Loucy (cell line): ENCODE results near the gene CHST12.

Source experiments
- H2AFZ ChIP-seq: fragments of 200-600 bp; sonication (generic); 2 replicates; pipeline ENCODE4 v1.6.0; 2016; ENCODE audit warnings: antibody characterized with exemption, mild to moderate bottlenecking, low read length, moderate library complexity
- H3F3A ChIP-seq: fragments of 200-600 bp; 2 replicates; pipeline ENCODE4 v1.6.0; 2016; ENCODE audit warnings: antibody characterized with exemption, low read depth, mild to moderate bottlenecking
- H3K27me3 ChIP-seq: fragments of 200-600 bp; sonication (generic); 2 replicates; pipeline ENCODE4 v1.6.1; 2014; ENCODE audit warnings: low read length, mild to moderate bottlenecking; ENCODE audit not compliant: insufficient read depth, poor library complexity, severe bottlenecking
- H3K36me3 ChIP-seq: fragments of 200-600 bp; sonication (generic); 2 replicates; pipeline ENCODE4 v1.6.1; 2016; ENCODE audit warnings: low read length; ENCODE audit not compliant: insufficient read depth
- H3K4me1 ChIP-seq: fragments of 200-600 bp; sonication (generic); 2 replicates; pipeline ENCODE4 v1.5.1; 2014; ENCODE audit warnings: low read length, mild to moderate bottlenecking; ENCODE audit not compliant: insufficient read depth, poor library complexity, severe bottlenecking
- H3K4me2 ChIP-seq: fragments of 200-600 bp; sonication (generic); 2 replicates; pipeline ENCODE4 v1.6.0; 2014; ENCODE audit warnings: antibody characterized with exemption, low read length, low read depth, mild to moderate bottlenecking; ENCODE audit not compliant: poor library complexity, severe bottlenecking
- H3K4me3 ChIP-seq: fragments of 200-600 bp; sonication (generic); 2 replicates; pipeline ENCODE4 v1.5.1; 2014; ENCODE audit warnings: low read length, mild to moderate bottlenecking, mixed read lengths; ENCODE audit not compliant: poor library complexity, severe bottlenecking
- H3K79me2 ChIP-seq: fragments of 200-600 bp; sonication (generic); 2 replicates; pipeline ENCODE4 v1.6.1; 2014; ENCODE audit warnings: low read length; ENCODE audit not compliant: insufficient read depth
- H3K9ac ChIP-seq: fragments of 200-600 bp; sonication (generic); 2 replicates; pipeline ENCODE4 v1.6.0; 2014; ENCODE audit warnings: mild to moderate bottlenecking, low read depth, low read length, moderate library complexity; ENCODE audit not compliant: poor library complexity, severe bottlenecking
- H3K9me2 ChIP-seq: fragments of 200-600 bp; sonication (generic); replicated peaks from 2 replicates; pipeline ENCODE4 v1.6.1; 2016; ENCODE audit warnings: low read depth, low read length, mixed read lengths
- H3K9me3 ChIP-seq: fragments of 200-600 bp; sonication (generic); 2 replicates; pipeline ENCODE4 v1.6.1; 2014; ENCODE audit warnings: mild to moderate bottlenecking, antibody characterized with exemption, low read length, low read depth; ENCODE audit not compliant: insufficient read depth
- H4K20me1 ChIP-seq: fragments of 200-600 bp; sonication (generic); 2 replicates; pipeline ENCODE4 v1.6.0; 2014; ENCODE audit warnings: antibody characterized with exemption, low read length, mild to moderate bottlenecking; ENCODE audit not compliant: insufficient read depth, poor library complexity, severe bottlenecking
- EZH2phosphoT487 ChIP-seq: fragments of 200-600 bp; IDR thresholded peaks from 2 replicates; pipeline ENCODE4 v1.6.1; 2018; ENCODE audit warnings: antibody characterized with exemption, mild to moderate bottlenecking, moderate library complexity, borderline replicate concordance
- TF ChIP-seq, protein P1 (sequence below): fragments of 200-600 bp; sonication (generic); conservative IDR thresholded peaks from 2 replicates; pipeline ENCODE4 v1.5.1; 2014; ENCODE audit warnings: mild to moderate bottlenecking, antibody characterized with exemption, low read length

CHST12 gene

DNA sequence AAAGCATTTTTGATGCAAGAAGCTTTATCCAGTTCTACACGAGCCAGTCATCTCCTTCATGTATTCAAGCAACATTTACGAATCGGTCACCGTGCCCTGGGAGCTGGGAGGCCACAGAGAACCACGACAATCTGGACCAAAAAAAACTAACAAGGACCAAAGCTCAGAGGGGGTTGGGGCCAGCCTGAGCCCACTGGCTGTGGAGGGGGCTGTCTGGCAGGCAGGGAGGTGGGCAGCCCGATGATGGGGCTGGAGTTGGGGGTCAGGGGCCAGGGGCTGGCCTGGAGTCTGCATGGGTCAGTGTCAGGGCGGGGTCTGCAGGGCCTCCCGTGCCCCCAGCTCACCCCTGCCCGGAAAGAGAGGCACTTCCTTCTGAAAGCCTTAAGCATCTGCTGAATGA is 85.3 kb downstream of the CHST12 start:
- Histone ChIP-seq H3K4me1 (no peaks in the 10 kb centered on the region), H2AFZ (no peak overlapping the region), H3K9me2 (no peaks in the 10 kb centered on the region), H3F3A (no peaks in the 10 kb centered on the region), H3K9ac (no peak overlapping the region), H3K36me3 (no peaks in the 10 kb centered on the region), H3K9me3 (no peaks in the 10 kb centered on the region), H3K4me3 (no peak overlapping the region), H3K79me2 (no peaks in the 10 kb centered on the region), H4K20me1 (no peaks in the 10 kb centered on the region), H3K4me2 (no peak overlapping the region), H3K27me3 (no peaks in the 10 kb centered on the region)
- TF ChIP-seq, protein P1, sequence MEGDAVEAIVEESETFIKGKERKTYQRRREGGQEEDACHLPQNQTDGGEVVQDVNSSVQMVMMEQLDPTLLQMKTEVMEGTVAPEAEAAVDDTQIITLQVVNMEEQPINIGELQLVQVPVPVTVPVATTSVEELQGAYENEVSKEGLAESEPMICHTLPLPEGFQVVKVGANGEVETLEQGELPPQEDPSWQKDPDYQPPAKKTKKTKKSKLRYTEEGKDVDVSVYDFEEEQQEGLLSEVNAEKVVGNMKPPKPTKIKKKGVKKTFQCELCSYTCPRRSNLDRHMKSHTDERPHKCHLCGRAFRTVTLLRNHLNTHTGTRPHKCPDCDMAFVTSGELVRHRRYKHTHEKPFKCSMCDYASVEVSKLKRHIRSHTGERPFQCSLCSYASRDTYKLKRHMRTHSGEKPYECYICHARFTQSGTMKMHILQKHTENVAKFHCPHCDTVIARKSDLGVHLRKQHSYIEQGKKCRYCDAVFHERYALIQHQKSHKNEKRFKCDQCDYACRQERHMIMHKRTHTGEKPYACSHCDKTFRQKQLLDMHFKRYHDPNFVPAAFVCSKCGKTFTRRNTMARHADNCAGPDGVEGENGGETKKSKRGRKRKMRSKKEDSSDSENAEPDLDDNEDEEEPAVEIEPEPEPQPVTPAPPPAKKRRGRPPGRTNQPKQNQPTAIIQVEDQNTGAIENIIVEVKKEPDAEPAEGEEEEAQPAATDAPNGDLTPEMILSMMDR: no peak
- no peak for TF ChIP-seq EZH2phosphoT487

- Histone ChIP-seq H3K9me3 (no peaks in the 10 kb centered on the region), H3K4me1 (no peaks in the 10 kb centered on the region), H4K20me1 (no peaks in the 10 kb centered on the region), H3K36me3 (no peaks in the 10 kb centered on the region), H3K27me3 (no peaks in the 10 kb centered on the region), H3K4me2 (no peak overlapping the region), H3K4me3 (no peak overlapping the region), H2AFZ (no peak overlapping the region), H3K9me2 (no peaks in the 10 kb centered on the region), H3F3A (no peaks in the 10 kb centered on the region), H3K79me2 (no peaks in the 10 kb centered on the region), H3K9ac (no peak overlapping the region)
- TF ChIP-seq, protein P1: no peak
- TF ChIP-seq EZH2phosphoT487: no peak
Measured at GRCh38 chr7:2490181-2490651, 86.8 kb downstream of the CHST12 start.

- TF ChIP-seq, protein P1: no peak
- TF ChIP-seq EZH2phosphoT487: no peak
- no peaks in the 10 kb centered on the region for H3F3A ChIP-seq
- H3K4me2 ChIP-seq: no peak overlapping the region
- no peaks in the 10 kb centered on the region for H3K79me2 ChIP-seq
- H4K20me1 ChIP-seq: no peaks in the 10 kb centered on the region
- H3K27me3 ChIP-seq: no peaks in the 10 kb centered on the region
- H3K9ac ChIP-seq: no peak overlapping the region
- no peaks in the 10 kb centered on the region for H3K9me2 ChIP-seq
- H3K4me3 ChIP-seq: no peak overlapping the region
- H3K36me3 ChIP-seq: no peaks in the 10 kb centered on the region
- H2AFZ ChIP-seq: no peak overlapping the region
- H3K9me3 ChIP-seq: no peaks in the 10 kb centered on the region
- no peaks in the 10 kb centered on the region for H3K4me1 ChIP-seq
Measured at GRCh38 chr7:2492038-2492437, 88.6 kb downstream of the CHST12 start.
